Pons (tissue), 1 donor: ENCODE data around the gene SMPD3.
A peak's percentile ranks its signal among the peaks of the same experiment; 100 is the strongest.

Experiments
- DNase-seq: peaks from one replicate; pipeline ENCODE4 v3.0.0-alpha.2; 2016; ENCODE audit warnings: low spot score

The SMPD3 gene

GRCh38 chr16:68356249-68356918 is 91.9 kb downstream of the SMPD3 start:
- peak; percentile 38 for DNase-seq

GRCh38 chr16:68355447-68356248 is 92.7 kb downstream of the SMPD3 start:
- DNase-seq, result no peak

DNA sequence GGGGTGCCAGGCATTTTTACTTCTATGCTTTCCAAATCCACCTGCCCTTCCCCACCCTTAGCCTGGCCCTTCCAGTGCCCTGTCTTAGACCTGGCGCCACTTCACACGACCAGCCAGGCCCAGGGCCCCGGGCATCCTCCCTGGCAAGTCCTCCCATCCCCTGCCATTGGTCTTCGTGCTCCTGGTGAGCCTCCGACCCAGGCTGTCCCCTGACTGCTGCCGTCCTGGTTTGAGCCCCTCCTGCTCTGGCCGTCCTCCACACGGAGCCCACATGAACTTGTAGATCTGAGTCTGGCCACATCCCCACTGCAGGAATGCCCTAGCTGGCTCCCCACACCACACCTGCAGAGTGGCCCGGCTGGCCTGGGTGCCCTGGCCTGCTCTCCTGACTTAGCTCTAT is 93.5 kb downstream of the SMPD3 start:
- no peak for DNase-seq

DNA sequence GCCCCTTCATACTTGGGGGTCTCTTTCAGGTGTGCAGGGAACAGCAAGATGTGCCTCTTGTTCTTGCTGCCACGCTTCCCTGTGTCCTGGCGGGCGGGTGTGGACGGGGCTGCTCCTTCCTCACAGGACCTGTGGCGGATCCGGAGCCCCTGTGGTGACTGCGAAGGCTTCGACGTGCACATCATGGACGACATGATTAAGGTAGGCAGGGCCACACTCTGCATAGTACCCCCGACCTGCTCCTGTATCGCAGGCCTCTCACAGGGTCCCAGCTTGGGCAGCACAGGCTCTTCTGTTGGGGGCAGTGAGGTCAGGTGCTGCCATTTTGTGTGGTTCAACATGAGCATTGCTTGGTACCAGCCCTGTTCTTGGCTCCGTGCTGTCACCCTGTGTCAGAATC is 94.9 kb downstream of the SMPD3 start:
- DNase-seq, result no peak

DNA sequence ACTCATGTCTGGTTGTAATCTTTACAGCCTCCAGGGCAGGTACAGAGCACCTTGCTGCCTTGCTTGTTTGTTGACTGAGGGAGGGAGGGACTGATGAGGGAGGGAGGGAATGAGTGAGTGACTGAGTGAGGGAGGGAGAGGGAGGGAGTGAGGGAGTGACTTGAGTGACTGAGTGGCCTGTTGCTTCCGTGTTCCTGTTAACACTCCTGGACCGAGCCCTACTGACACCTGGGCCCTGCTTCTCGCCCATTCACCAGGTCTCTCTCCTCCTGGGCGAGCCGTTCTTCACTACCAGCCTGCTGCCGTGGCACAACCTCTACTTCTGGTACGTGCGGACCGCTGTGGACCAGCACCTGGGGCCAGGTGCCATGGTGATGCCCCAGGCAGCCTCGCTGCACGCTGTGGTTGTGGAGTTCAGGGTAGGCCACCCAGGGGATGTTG is 96.3 kb downstream of the SMPD3 start:
- DNase-seq, result no peak

DNA sequence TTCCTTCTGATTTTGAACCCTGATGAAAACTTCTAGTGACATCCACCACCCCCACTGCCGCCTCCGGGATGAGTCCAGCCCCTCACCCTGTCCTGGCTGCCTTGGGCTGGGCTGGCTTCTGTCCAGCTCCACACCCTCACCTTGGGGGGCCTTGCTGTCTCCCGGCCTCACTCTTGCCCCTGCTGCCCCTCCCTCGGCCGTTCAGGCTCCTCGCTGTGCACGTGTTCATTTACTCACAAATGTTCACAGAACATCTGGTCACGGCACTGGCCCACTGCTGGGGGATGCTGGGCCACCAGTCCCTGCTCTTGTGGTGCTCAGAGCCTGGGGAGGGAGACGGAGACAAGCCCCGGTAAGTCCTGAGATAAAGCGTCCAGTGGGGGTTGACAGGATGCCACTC is 96.8 kb downstream of the SMPD3 start:
- DNase-seq, result no peak

DNA sequence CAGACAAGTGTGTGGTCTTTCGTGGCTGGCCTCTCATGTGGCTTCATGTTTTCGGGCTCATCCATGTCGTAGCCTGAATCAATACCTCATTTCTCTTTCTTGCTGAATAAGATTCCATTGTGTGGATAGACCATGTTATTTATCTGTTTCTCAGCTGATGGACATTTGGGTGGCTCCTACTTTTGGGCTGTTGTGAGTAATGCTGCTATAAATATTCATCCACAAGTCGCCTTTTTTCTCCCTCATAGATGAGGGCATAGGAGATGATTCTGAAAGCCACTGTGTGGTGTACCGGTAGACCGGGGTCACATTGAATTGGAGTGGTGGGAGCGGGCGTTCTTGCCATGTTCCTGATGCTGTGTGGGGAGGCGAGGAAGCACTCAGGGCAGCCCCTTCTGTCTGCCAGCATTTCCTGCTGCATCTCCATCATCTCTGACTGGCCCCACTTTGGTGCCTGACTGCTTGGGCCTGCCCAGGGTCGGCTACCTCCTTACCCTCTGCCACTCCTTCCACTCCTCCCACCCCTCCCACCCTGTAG is 97.4 kb downstream of the SMPD3 start:
- DNase-seq, result no peak

- DNase-seq, result no peak
Measured at GRCh38 chr16:68349838-68350410, 98.4 kb downstream of the SMPD3 start.

DNA sequence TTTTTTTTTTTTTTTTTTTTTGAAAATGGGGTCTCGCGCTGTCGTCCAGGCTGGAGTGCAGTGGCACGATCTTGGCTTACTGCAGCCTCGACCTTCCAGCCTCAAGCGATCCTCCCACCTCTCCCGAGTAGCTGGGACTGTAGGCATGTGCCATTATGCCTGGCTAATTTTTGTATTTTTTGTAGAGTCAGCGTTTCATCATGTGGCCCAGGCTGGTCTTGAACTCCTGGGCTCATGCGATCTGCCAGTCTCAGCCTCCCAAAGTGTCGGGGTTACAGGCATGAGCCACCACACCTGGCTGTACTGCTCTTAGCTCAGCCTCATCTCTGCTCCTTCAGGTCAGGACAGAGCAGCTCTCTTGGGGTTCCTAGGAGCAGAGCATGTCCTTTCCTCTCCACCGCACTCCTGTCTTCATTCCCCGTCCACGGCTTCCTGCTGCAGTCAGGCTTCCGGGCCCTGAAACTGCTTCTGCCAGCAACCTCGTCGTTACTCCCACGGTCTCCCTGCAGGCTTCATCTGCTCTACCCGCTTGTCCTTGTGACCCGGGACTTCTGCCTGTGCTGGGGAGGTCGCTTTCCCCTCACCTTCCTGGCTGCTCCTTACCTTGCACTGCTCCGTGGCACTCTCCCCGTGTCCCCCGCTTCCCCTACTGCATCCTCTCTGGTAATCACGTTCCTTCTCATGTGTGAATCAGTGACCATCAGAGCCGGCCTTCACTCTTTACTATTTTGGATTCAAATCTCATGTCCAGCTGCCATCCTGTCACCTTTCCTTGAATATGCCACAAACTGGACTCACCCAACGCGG is 99.5 kb downstream of the SMPD3 start:
- DNase-seq, result no peak

DNA sequence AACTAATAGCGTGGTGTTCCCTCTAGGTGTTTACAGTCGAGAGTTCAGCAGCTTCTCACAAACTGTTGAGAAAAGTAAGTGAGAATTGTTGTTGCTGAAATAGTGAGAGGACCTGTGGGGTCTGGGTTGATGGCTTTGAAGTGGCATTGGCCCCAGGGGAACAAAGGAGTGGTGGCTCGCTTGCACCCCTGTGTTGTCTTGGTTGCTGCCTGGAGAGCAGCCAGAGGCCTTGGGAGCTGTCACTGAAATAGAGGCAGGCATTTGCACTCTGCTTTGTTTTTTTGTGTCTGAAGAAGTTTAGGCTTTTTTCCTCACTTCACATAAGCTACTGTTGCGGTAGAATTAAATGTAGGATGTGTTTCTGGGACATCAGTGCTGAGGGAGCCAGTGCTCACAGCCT is 100.7 kb downstream of the SMPD3 start:
- no peak for DNase-seq

- no peak for DNase-seq
Measured at GRCh38 chr16:68346892-68347480, 101.3 kb downstream of the SMPD3 start.

GRCh38 chr16:68345958-68346635 is 102.2 kb downstream of the SMPD3 start:
- no peak for DNase-seq

- no peak for DNase-seq
Measured at GRCh38 chr16:68345351-68345810, 102.9 kb downstream of the SMPD3 start.

GRCh38 chr16:68344252-68344651 is 104.1 kb downstream of the SMPD3 start:
- no peak for DNase-seq

- no peak for DNase-seq
Measured at GRCh38 chr16:68343137-68343536, 105.2 kb downstream of the SMPD3 start.

DNA sequence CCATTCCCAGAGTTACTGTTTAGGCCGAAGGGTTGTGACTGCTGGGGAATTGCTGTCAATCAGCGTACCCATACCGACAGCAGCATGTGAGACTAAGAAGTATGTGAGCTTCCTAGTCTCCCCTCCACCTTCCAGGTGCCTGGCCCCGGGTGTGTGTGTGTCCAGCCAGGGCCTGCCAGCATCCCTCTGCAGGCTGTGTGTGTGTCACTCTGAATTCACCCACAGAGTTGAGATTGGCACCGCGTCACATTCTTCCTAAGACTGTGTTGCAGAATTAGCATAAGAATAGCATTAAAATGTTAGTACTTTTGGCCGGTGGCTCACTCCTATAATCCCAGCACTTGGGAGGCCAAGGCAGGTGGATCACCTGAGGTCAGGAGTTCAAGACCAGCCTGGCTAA is 105.7 kb downstream of the SMPD3 start:
- DNase-seq, result no peak

DNA sequence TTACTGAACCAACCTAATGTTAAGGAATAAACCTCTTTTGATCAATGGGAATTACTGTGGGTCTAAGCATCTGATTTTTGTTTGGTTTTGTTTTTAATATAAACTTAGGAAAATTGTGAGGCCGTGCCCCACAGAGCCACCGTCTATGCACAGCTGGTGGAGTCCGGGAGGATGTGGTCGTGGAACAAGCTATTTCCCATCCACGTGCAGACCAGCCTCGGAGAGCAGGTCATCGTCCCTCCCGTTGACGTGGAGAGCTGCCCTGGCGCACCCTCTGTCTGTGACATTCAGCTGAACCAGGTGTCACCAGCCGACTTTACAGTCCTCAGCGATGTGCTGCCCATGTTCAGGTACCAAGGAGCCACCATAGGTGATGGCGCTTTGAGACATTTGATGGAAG is 109.1 kb downstream of the SMPD3 start:
- DNase-seq, result no peak

DNA sequence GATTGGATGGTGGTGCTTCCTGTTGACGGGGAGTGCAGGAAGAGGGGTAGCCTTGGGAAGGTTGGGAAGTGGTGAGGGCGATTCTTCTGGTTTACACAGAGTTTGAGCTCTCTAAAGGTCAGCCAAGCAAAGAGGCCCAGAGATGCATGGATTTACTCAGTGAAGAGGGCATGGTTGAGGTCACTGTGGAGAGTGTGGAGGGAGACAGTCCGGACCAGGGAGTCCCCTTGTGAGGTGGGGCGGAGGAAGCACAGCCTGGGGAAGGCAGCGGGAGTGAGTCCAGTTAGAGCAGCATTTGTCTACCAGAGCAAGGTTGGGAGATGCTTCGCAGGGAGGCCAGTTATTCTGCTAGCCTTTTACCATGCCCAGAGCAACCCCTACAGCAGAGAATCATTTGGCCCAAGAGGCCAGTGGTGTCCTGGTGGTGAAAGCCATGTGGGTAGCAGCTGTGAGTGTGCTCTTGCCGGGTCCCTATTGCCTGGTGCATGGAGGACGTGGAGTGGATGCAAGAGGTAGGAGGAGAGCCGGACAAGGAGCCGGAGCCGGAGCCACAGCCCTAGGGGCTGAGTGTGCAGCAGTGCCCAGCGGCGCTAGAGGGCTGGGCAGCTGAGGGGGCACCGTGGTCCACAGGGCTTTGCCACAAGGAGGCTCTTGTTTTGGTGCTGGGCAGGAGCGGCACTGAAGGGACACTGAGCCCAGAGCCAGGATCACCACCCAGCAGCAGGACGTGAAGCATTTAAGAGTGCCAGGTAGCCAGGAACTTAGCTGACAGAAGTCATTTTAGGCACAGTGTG is 109.8 kb downstream of the SMPD3 start:
- DNase-seq, result no peak

DNA sequence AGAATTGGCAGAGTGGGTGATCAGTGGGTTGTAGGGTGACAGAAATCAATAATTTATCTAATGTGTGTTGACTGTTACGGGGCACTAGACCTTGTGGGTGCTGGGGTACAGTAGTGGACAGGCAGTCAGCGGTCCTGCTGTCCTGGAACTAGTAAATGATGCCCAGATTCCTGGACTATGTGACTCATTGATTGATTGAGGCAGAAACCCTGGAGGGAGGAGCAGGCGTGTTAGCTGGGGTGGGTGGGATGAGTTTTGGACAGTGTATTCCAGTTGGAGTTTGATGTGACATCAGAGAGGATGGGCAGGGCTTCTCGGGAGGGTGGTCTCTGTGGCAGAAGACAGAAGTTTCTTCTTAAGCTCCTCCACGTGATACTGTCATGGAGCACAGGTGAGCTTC is 113.1 kb downstream of the SMPD3 start:
- DNase-seq, result no peak

- DNase-seq, result peak; percentile 84
Measured at GRCh38 chr16:68332411-68333121, 115.7 kb downstream of the SMPD3 start.
